ENCODE measurements around the gene ARHGEF11.

DNA sequence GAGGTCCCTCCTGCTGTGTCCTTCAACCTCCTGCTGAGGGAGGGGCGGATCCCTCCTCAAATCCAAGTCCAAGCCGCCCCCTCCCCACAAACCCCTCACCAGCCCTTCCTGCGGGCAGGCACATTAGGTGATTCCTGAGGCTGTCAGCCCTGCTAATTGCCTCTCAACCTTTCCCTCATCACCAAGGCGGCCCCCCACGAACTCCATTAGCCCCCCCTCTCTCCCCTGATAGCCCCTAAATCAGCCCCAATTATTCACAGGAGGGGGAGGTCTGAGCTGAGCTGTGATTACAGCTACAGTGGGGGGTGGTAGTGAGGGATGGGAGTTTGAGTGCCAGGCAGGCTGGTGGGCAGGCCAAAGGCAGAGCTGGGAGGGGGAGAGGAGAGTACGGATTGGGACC, 157.8 kb downstream of the ARHGEF11 start:
- no peak for TF ChIP-seq CTCF (conservative IDR thresholded peaks at IDR 0.05 in 1 of 2, IDR thresholded peaks at IDR 0.05 in 1 of 2; ENCODE audit: extremely low read depth in 1 of 2, insufficient read depth in 1 of 2, low read depth in 1 of 2, low read length in 2 of 2)
- TF ChIP-seq EZH2 (IDR thresholded peaks at IDR 0.05; ENCODE audit: borderline replicate concordance, low read length), result no peak

All from mammary epithelial cell (primary cell).